Esophagus muscularis mucosa (tissue), 4 donors: ENCODE measurements around the gene NEDD1. TPM values are rescaled to one million over a fixed set of nuclear protein-coding genes. Genes with fewer than 3 reads are reported as not detected.

Source experiments
- DNase-seq: peaks from one replicate; pipeline ENCODE4 v3.0.0-alpha.2; 2017; ENCODE audit errors: extremely low spot score
- H3K27ac ChIP-seq, 4 donors: fragments of 200-600 bp; sonication (generic); replicated peaks in 1 of 4; 1 replicate in 3 of 4; 2 replicates in 1 of 4; pipeline ENCODE4 v1.5.1; 2016 to 2019; ENCODE audit warnings: mild to moderate bottlenecking in 1 of 4
- H3K27me3 ChIP-seq, 4 donors: fragments of 200-600 bp; sonication (generic); one replicate each; pipeline versions ENCODE4 v1.5.1 to v1.6.0; 2016 to 2019
- H3K36me3 ChIP-seq, 4 donors: fragments of 200-600 bp; sonication (generic); one replicate each; pipeline ENCODE4 v1.5.1; 2016 to 2019
- H3K4me1 ChIP-seq, 4 donors: fragments of 200-600 bp; sonication (generic); one replicate each; pipeline ENCODE4 v1.5.1; 2016 to 2019
- H3K4me3 ChIP-seq, 4 donors: fragments of 200-600 bp; sonication (generic); 1 replicate in 2 of 4; 2 replicates in 2 of 4; pipeline ENCODE4 v1.5.1; 2016 to 2019; ENCODE audit warnings: mild to moderate bottlenecking in 4 of 4, moderate library complexity in 1 of 4
- H3K9me3 ChIP-seq, 4 donors: fragments of 200-600 bp; sonication (generic); 1 replicate in 3 of 4; 2 replicates in 1 of 4; pipeline ENCODE4 v1.5.1; 2016 to 2019
- CTCF ChIP-seq, 3 experiments: fragments of 200-600 bp in 2 of 3; fragments of 450-650 bp in 1 of 3; sonication (generic) in 2 of 3; IDR thresholded peaks; one replicate each; pipeline ENCODE4 v1.5.1; 2017 to 2019; ENCODE audit warnings: antibody characterized with exemption in 3 of 3, mild to moderate bottlenecking in 2 of 3, moderate library complexity in 1 of 3
- EP300 ChIP-seq: sonication (generic); formaldehyde crosslinking; IDR thresholded peaks from one replicate; pipeline ENCODE4 v1.6.1; 2017; ENCODE audit warnings: antibody characterized with exemption
- POLR2A ChIP-seq: fragments of 450-650 bp; IDR thresholded peaks from one replicate; pipeline ENCODE4 v1.6.1; 2017; ENCODE audit warnings: antibody characterized with exemption, moderate library complexity, mild to moderate bottlenecking, low read depth
- POLR2AphosphoS5 ChIP-seq, 2 donors: sonication (generic); formaldehyde crosslinking; IDR thresholded peaks; one replicate each; pipeline ENCODE4 v1.6.1; 2017; ENCODE audit warnings: antibody characterized with exemption in 2 of 2
- WGBS: methylation state at CpG from one replicate; pipeline ENCODE4 v1.1.5; 2018; 5-methylcytosine and 5-hydroxymethylcytosine counted together
- intact Hi-C: fragments of 100-400 bp; cut with DNase I; formaldehyde crosslinking; loops from one replicate; pipeline ENCODE4 v1.15.1; 2023
- total RNA-seq, 4 donors: library from RNA; depleted of rRNA; stranded (reverse); fragments of >200 nt; gene quantifications; one replicate each; pipeline versions ENCODE4 v1.1.0 to v1.2.1, GENCODE V29; 2016

The NEDD1 gene
- total RNA-seq, 4 donors from 2014 or later = 16.2 to 27.0 (median 17.4) TPM

DNA sequence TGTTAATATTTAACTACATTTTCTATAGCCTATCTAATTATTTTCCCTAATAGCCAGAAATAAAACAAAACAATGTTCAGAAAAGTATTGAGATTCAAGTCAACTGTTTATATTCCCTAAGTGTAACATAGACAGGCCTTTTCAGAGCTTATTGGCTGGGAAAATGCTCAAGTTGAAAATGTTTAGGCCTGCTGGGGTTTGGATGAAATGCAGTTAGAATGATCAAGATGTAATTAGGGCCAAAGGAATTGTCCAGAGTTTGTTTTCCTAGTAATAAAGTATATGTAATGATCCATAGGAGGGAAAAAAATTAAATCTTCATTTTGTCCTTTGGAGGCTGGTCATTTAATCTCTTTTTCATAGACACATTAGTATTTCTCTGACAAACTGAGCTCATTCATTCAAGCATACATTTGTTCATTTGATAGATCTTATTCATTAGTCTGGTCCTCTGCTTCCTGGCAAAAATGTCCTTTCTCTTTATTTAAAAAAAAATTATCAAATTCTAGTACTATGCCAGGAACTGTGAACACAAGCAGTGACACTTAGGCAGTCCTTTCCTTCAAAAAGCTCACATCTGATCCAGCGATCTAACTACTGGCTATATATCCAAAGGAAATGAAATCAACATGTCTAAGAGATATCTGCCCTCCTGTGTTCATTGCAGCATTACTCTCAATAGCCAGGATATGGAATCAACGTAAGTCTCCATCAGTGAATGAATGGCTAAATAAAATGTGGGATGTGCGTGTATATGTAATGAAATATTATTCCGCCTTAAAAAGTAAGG is 40.1 kb upstream of the NEDD1 start:
- no peak for DNase-seq
- Histone ChIP-seq H3K36me3 (no peaks in the 10 kb centered on the region), H3K9me3 (peaks cover 0 to 5% (median 0%) of the 10 kb centered on the region in 4 donors), H3K27ac (no peak overlapping the region), H3K4me3 (no peak overlapping the region), H3K27me3 (no peaks in the 10 kb centered on the region), H3K4me1 (no peaks in the 10 kb centered on the region)
- intact Hi-C loops = no loop called here
- 94% methylated on average over 4 of the region's 4 CpGs for WGBS
- TF ChIP-seq EP300 = no peak
- no peak for TF ChIP-seq POLR2A
- TF ChIP-seq POLR2AphosphoS5 (IDR thresholded peaks at IDR 0.05) = no peak
- TF ChIP-seq CTCF (IDR thresholded peaks at IDR 0.05) = no peak

GRCh38 chr12:96870946-96871345 is 36.1 kb upstream of the NEDD1 start:
- 92% methylated on average over 1 of the region's 1 CpG for WGBS
- intact Hi-C loops = no loop called here
- no peaks in the 10 kb centered on the region for H3K4me1 ChIP-seq

DNA sequence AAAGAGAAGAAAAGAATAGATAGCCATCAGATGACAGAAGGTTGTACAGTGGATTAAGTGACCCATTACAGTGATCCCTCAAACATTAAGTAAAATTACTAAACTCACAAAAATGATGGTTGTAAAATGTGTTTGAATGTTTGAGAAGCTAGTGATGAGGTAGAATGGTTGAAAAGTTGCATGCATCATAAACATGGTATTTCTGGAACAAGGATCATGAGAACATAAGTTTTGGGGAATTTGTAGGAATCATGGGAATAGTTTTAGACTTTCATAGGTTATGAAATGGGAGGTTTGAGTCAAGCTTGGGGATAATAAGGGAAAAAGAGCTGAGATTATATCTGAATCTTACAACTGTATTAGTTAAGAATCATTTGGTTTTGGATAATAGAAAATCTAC is 34.1 kb upstream of the NEDD1 start:
- H3K36me3 ChIP-seq = no peaks in the 10 kb centered on the region
- H3K9me3 ChIP-seq = peaks cover 0 to 7% (median 2%) of the 10 kb centered on the region in 4 donors
- intact Hi-C loops = no loop called here
- no peak overlapping the region for H3K27ac ChIP-seq
- no peaks in the 10 kb centered on the region for H3K4me1 ChIP-seq
- H3K27me3 ChIP-seq = no peaks in the 10 kb centered on the region
- no peak overlapping the region for H3K4me3 ChIP-seq
- TF ChIP-seq POLR2A = no peak
- no peak for DNase-seq

More at GRCh38 chr12:96870946-96871345, 36.1 kb upstream of the NEDD1 start:
- TF ChIP-seq POLR2A = no peak
- Histone ChIP-seq H3K27me3 (no peaks in the 10 kb centered on the region), H3K4me3 (no peak overlapping the region), H3K36me3 (no peaks in the 10 kb centered on the region), H3K27ac (no peak overlapping the region), H3K9me3 (peaks cover 0 to 7% (median 2%) of the 10 kb centered on the region in 4 donors)
- DNase-seq = no peak

- no peaks in the 10 kb centered on the region for H3K27me3 ChIP-seq
- intact Hi-C loops = no loop called here
- H3K9me3 ChIP-seq = peaks cover 0 to 7% (median 2%) of the 10 kb centered on the region in 4 donors
- no peak for TF ChIP-seq POLR2AphosphoS5 (IDR thresholded peaks at IDR 0.05)
- TF ChIP-seq EP300 = no peak
- no peak for TF ChIP-seq POLR2A
- TF ChIP-seq CTCF (IDR thresholded peaks at IDR 0.05) = no peak
- H3K4me1 ChIP-seq = no peaks in the 10 kb centered on the region
- H3K27ac ChIP-seq = no peak overlapping the region
- DNase-seq = no peak
- WGBS = 97% methylated on average over 2 of the region's 2 CpGs
- H3K36me3 ChIP-seq = no peaks in the 10 kb centered on the region
- no peak overlapping the region for H3K4me3 ChIP-seq
Observed at GRCh38 chr12:96874211-96874610, 32.8 kb upstream of the NEDD1 start.

GRCh38 chr12:96876966-96877365 is 30.1 kb upstream of the NEDD1 start:
- intact Hi-C loops = no loop called here
- Histone ChIP-seq H3K36me3 (no peaks in the 10 kb centered on the region), H3K4me3 (no peak overlapping the region), H3K27ac (no peak overlapping the region), H3K4me1 (no peaks in the 10 kb centered on the region), H3K9me3 (peaks cover 0 to 6% (median 2%) of the 10 kb centered on the region in 4 donors), H3K27me3 (no peaks in the 10 kb centered on the region)
- no peak for DNase-seq
- TF ChIP-seq EP300 = no peak
- no peak for TF ChIP-seq POLR2AphosphoS5 (IDR thresholded peaks at IDR 0.05)
- no peak for TF ChIP-seq CTCF (IDR thresholded peaks at IDR 0.05)
- TF ChIP-seq POLR2A = no peak
- WGBS = 91% methylated on average over 3 of the region's 3 CpGs
